DOHH2 (cell line): ENCODE data around the gene ARL15.

Source experiments
- CTCF ChIP-seq: fragments of 200-600 bp; sonication (generic); IDR thresholded peaks from one replicate; pipeline ENCODE4 v1.5.1; 2014; ENCODE audit warnings: antibody characterized with exemption, mild to moderate bottlenecking, low read depth, low read length; ENCODE audit not compliant: poor library complexity, severe bottlenecking
- EZH2phosphoT487 ChIP-seq: fragments of 200-600 bp; sonication (generic); IDR thresholded peaks from 2 replicates; pipeline ENCODE4 v1.6.1; 2017; ENCODE audit warnings: borderline replicate concordance, mild to moderate bottlenecking, antibody characterized with exemption, low read length, moderate library complexity, mixed read lengths

GRCh38 chr5:53996008-53996407, 314.4 kb downstream of the ARL15 start:
- TF ChIP-seq CTCF: no peak
- TF ChIP-seq EZH2phosphoT487: no peak
